Glutamatergic neuron (in vitro differentiated cells): ENCODE results near the gene FCN3. TPM values are rescaled to one million over a fixed set of nuclear protein-coding genes. Genes with fewer than 3 reads are reported as not detected.

ENCODE experiments used
- DNase-seq: peaks from one replicate; pipeline ENCODE4 v3.0.0; 2022
- H3K27ac Mint-ChIP-seq: one replicate; pipeline ENCODE4 v1.8.0; 2020; ENCODE audit warnings: mild to moderate bottlenecking, mixed read lengths, inconsistent platforms; ENCODE audit not compliant: unreplicated experiment
- H3K27me3 Mint-ChIP-seq: one replicate; pipeline ENCODE4 v1.8.0; 2020; ENCODE audit warnings: mild to moderate bottlenecking, moderate library complexity, mixed read lengths, inconsistent platforms; ENCODE audit not compliant: unreplicated experiment
- H3K36me3 Mint-ChIP-seq: one replicate; pipeline ENCODE4 v1.8.0; 2020; ENCODE audit warnings: mild to moderate bottlenecking, mixed read lengths, inconsistent platforms; ENCODE audit not compliant: unreplicated experiment
- H3K4me1 Mint-ChIP-seq: one replicate; pipeline ENCODE4 v1.8.0; 2020; ENCODE audit warnings: mild to moderate bottlenecking, low read depth, mixed read lengths, inconsistent platforms; ENCODE audit not compliant: unreplicated experiment
- H3K4me3 Mint-ChIP-seq: one replicate; pipeline ENCODE4 v1.8.0; 2020; ENCODE audit warnings: mild to moderate bottlenecking, mixed read lengths, inconsistent platforms; ENCODE audit not compliant: unreplicated experiment
- H3K9me3 Mint-ChIP-seq: one replicate; pipeline ENCODE4 v1.8.0; 2020; ENCODE audit warnings: mild to moderate bottlenecking, moderate library complexity, mixed read lengths, inconsistent platforms; ENCODE audit not compliant: unreplicated experiment
- CTCF ChIP-seq: fragments of 200-600 bp; sonication (generic); IDR thresholded peaks from one replicate; pipeline ENCODE4 v1.5.0; 2021; ENCODE audit not compliant: partially characterized antibody, unreplicated experiment
- total RNA-seq: library from RNA; stranded (reverse); fragmentation: NEBNext Ultra II Directional; extraction: Animal tissue kit (Norgen Biotek cat#: 25700); gene quantifications from one replicate; pipeline ENCODE4 v1.2.1, GENCODE V29; 2021; ENCODE audit not compliant: unreplicated experiment

Gene FCN3
- total RNA-seq, 1 donor from 2014 or later: not detected

DNA sequence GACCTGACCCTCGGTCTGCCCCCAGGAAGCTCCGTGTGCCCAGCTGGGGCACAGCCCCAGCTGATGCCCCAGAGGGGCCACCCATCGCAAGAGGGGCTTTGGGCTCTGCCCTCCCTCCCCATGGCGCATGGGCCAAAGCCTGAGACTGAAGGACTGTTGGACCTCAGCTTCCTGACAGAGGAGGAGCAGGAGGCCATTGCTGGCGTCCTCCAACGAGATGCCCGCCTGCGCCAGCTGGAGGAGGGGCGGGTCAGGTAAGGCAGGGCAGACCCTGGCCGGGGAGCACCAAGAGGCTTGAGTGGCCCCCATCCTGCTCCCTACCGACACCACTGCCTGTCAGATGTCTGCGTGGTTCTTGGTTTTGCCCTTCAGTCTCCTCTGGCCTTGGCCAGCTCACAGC is 29.4 kb downstream of the FCN3 start:
- no peak for TF ChIP-seq CTCF
- Mint-ChIP-seq H3K4me3 (no peak overlapping the region), H3K4me1 (peaks cover 9% of the 10 kb centered on the region), H3K27ac (no peak overlapping the region), H3K36me3 (no peaks in the 10 kb centered on the region), H3K9me3 (peaks cover 5% of the 10 kb centered on the region), H3K27me3 (peaks cover 6% of the 10 kb centered on the region)
- no peak for DNase-seq

DNA sequence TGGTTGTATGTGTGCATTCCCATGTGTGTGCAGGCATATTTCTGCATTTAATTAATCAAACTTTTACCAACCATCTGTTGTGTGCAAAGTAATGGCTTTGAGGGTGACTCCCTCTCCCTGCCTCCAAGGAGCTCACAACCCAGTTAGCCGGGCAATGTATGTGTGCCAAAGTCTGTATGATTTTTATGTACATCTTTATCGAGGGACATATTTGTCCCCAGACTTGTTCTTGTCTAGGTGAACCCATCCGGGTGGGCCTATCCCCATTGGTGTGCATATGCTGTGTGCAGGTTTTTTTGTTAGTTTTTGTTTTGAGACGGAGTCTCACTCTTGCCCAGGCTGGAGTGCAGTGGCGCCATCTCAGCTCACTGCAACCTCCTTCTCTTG is 31.0 kb downstream of the FCN3 start:
- no peak for DNase-seq

DNA sequence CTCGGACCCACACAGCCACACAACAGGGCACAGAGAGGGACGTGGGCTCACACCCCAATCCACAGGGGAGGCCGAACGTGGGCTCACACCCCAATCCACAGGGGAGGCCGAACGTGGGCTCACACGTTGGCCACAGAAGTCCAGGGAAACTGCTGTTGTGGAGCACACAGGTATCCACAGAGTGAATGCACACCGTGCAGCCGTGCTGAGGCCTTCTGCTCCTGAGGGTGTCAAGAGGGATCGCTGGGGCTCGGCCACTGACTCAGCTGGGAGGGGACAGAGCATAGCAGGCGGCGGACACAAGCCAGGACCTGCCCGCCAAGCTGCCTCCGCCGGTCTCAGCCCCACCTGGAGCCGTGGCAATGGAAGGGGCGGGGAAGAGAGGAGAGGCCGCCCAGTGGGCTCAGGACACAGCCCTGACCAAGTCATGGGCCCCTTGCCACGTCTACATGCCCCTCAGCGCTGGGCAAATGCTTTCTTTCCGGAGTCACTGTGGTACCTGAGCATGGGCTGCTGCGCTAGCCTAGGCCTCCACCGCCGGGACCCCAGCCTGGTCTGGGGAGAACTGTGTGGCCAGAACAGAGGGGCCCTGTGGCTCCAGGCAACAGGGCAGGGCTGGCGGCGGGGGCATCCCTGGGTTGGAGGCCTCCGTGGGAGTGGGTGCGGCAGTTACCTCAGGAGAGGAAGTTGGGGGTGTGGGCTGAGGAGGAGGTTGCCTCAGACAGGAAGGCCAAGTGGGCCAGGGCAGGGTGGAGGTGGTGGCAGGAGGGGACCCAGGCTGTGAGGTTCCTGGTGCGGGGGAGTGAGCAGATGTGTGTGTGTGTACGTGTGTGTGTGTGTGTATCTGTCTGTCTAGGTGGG is 31.6 kb downstream of the FCN3 start:
- Mint-ChIP-seq H3K9me3 (peaks cover 8% of the 10 kb centered on the region), H3K27me3 (peaks cover 8% of the 10 kb centered on the region), H3K27ac (peak overlapping the region; percentile 46), H3K4me3 (no peak overlapping the region), H3K36me3 (no peaks in the 10 kb centered on the region), H3K4me1 (peaks cover 15% of the 10 kb centered on the region)
- TF ChIP-seq CTCF: no peak
- DNase-seq: no peak

More for the DNA sequence above, 31.0 kb downstream of the FCN3 start:
- no peak for TF ChIP-seq CTCF
- H3K9me3 Mint-ChIP-seq: peaks cover 5% of the 10 kb centered on the region
- no peaks in the 10 kb centered on the region for H3K36me3 Mint-ChIP-seq
- H3K4me3 Mint-ChIP-seq: no peak overlapping the region
- H3K27me3 Mint-ChIP-seq: peaks cover 6% of the 10 kb centered on the region
- peaks cover 12% of the 10 kb centered on the region for H3K4me1 Mint-ChIP-seq
- no peak overlapping the region for H3K27ac Mint-ChIP-seq

DNA sequence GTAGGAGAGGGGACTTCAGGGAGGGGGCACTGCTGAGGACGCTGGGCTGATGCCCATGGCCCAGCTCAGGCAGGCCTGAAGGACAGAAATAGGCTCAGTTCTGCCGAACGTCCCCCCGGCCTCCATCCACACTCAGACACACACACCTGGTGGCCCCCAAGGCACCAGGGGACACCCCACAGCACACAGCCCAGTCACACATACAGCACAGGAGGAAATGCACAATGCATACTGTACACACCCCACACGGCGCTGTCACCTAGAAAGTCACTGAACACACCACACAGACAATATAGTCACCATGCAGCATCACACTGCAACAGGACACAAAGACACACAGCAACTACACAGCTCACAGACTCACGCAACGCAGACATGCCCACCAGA is 32.2 kb downstream of the FCN3 start:
- Mint-ChIP-seq H3K9me3 (peaks cover 8% of the 10 kb centered on the region), H3K27ac (peak overlapping the region; percentile 46), H3K27me3 (peaks cover 8% of the 10 kb centered on the region), H3K36me3 (no peaks in the 10 kb centered on the region), H3K4me3 (peak overlapping the region; percentile 34), H3K4me1 (peaks cover 15% of the 10 kb centered on the region)
- no peak for DNase-seq
- TF ChIP-seq CTCF: no peak

GRCh38 chr1:27341525-27342252 is 32.9 kb downstream of the FCN3 start, which contains the start of gene SYTL1:
Gene SYTL1, plus strand, starts transcription at chr1:27342022. Its CDS starts 3,313 bp downstream, at chr1:27345335.
- Mint-ChIP-seq H3K9me3 (peaks cover 10% of the 10 kb centered on the region), H3K27ac (peak within 1 kb of the TSS; percentile 46), H3K4me1 (peaks cover 15% of the 10 kb centered on the region), H3K4me3 (peak within 1 kb of the TSS; percentile 34), H3K36me3 (no peaks in the 10 kb centered on the region), H3K27me3 (peaks cover 10% of the 10 kb centered on the region)
- no peak for DNase-seq
- no peak for TF ChIP-seq CTCF
